Bronchial epithelial cell (primary cell): Measurements from ENCODE around the gene SLC35F6. TPM values are rescaled to one million over a fixed set of nuclear protein-coding genes. Genes with fewer than 3 reads are reported as not detected.

Experiments
- DNase-seq: peaks from one replicate; pipeline ENCODE4 v3.0.0-alpha.2; 2010; ENCODE audit warnings: low read depth
- FAIRE-seq: peaks from 2 replicates; lab custom pipeline; 2011; peaks lifted over from hg19 to GRCh38; lab: Jason Lieb, UNC
- H3K27me3 ChIP-seq: 2 replicates; pipeline ENCODE4 v1.5.1; 2011; ENCODE audit warnings: low read length; ENCODE audit not compliant: control insufficient read depth, insufficient read depth
- H3K36me3 ChIP-seq: 2 replicates; pipeline ENCODE4 v1.5.1; 2011; ENCODE audit warnings: low read length; ENCODE audit not compliant: control insufficient read depth, insufficient read depth
- H3K4me3 ChIP-seq: 2 replicates; pipeline ENCODE4 v1.5.1; 2011; ENCODE audit warnings: mild to moderate bottlenecking, low read depth, low read length, control low read depth
- CTCF ChIP-seq: IDR thresholded peaks from 2 replicates; pipeline ENCODE4 v1.5.1; 2011; ENCODE audit warnings: mild to moderate bottlenecking, moderate library complexity, low read length, control low read depth, inconsistent platforms; ENCODE audit not compliant: insufficient read depth, severe bottlenecking
- total RNA-seq: library from RNA; depleted of rRNA; stranded (reverse); fragments of >200 nt; gene quantifications from 2 replicates; pipeline ENCODE4 v1.2.1, GENCODE V29; 2014

Gene SLC35F6
- total RNA-seq, 1 donor from 2014 or later = 29.2 TPM

GRCh38 chr2:26778098-26778497 lies 14.0 kb downstream of the SLC35F6 start:
- Histone ChIP-seq H3K27me3 (no peaks in the 10 kb centered on the region), H3K4me3 (no peak overlapping the region), H3K36me3 (peaks cover 27% of the 10 kb centered on the region)
- FAIRE-seq (no peak), DNase-seq (no peak)
- no peak for TF ChIP-seq CTCF

GRCh38 chr2:26778507-26778906 lies 14.4 kb downstream of the SLC35F6 start:
- Histone ChIP-seq H3K27me3 (no peaks in the 10 kb centered on the region), H3K36me3 (peaks cover 27% of the 10 kb centered on the region), H3K4me3 (no peak overlapping the region)
- no peak for TF ChIP-seq CTCF
- FAIRE-seq = no peak
- no peak for DNase-seq

DNA sequence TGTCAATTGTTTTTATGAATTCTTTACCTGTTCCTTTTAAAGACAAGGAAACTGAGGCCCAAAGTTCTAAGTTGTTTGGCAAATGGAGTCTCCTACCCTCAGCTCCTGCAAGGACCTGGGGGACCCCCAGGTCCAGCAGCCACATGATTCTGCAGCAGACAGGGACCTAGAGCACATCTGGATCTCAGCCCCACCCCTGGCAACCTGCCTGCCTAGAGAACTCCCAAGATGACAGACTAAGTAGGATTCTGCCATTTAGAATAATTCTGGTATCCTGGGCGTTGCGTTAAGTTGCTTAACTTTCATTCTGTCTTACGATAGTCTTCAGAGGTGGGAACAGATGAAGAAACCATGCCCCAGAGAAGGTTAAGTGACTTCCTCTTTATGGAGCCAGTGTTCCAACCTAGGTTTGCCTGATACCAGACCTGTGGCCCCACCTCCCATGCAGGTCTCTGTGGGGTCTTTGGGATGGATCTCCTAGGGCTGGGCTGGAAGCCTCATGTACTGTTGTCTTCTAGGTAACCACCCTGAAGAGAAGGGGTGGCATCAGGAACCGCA lies 16.2 kb downstream of the SLC35F6 start:
- no peak overlapping the region for H3K4me3 ChIP-seq
- no peak for DNase-seq
- no peaks in the 10 kb centered on the region for H3K27me3 ChIP-seq
- H3K36me3 ChIP-seq = peaks cover 21% of the 10 kb centered on the region
- no peak for TF ChIP-seq CTCF
- no peak for FAIRE-seq

GRCh38 chr2:26782876-26783704 lies 19.0 kb downstream of the SLC35F6 start:
- FAIRE-seq = no peak
- DNase-seq = no peak
- Histone ChIP-seq H3K36me3 (peaks cover 6% of the 10 kb centered on the region), H3K27me3 (no peaks in the 10 kb centered on the region), H3K4me3 (no peak overlapping the region)
- TF ChIP-seq CTCF = no peak

DNA sequence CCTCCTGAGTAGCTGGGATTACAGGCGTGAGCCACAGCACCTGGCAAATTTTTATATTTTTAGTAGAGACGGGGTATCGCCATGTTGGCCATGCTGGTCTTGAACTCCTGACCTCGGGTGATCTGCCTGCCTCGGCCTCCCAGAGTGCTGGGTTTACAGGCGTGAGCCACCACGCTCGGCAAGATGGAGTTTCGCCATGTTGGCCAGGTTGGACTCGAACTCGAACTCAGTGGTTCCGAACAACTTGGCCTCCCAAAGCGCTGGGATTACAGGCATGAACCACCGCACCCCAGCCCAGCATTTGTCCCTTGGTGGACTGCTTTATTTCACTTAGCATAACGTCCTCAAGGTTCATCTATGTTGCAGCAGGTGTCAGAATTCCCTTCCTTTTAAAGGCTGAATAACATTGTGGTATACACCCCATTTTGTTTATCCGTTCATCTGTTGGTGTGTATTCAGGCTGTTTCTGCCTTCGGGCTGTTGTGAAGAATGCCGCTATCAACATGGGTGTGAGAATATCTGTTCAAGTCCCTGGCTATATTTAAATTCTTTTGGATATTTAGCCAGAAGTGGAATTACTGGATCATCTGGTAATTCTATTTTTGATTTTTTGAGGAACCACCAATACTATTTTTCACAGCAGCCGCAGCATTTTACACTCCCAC lies 20.6 kb downstream of the SLC35F6 start:
- no peak overlapping the region for H3K4me3 ChIP-seq
- TF ChIP-seq CTCF = no peak
- no peak for FAIRE-seq

More for the DNA sequence above, 20.6 kb downstream of the SLC35F6 start:
- peaks cover 2% of the 10 kb centered on the region for H3K36me3 ChIP-seq
- H3K27me3 ChIP-seq = no peaks in the 10 kb centered on the region
- DNase-seq = no peak
